H1 (cell line): ENCODE data around the gene XRRA1.

Experiments used
- EZH2 ChIP-seq: fragments of 200-600 bp; sonication (generic); IDR thresholded peaks from 2 replicates; pipeline ENCODE4 v1.7.1; 2012; ENCODE audit warnings: low read depth, mild to moderate bottlenecking, moderate library complexity, low read length, inconsistent platforms; ENCODE audit not compliant: severe bottlenecking
- TF ChIP-seq, protein P1 (sequence below), 3 experiments: IDR thresholded peaks; 1 replicate in 2 of 3; 2 replicates in 1 of 3; pipeline versions ENCODE4 v1.5.1 to v1.6.1; 2011; ENCODE audit warnings: low read length in 3 of 3, mild to moderate bottlenecking in 3 of 3, inconsistent platforms in 2 of 3, low read depth in 1 of 3, moderate library complexity in 1 of 3; ENCODE audit not compliant: insufficient read depth in 1 of 3; ENCODE audit errors: control extremely low read depth in 1 of 3

DNA sequence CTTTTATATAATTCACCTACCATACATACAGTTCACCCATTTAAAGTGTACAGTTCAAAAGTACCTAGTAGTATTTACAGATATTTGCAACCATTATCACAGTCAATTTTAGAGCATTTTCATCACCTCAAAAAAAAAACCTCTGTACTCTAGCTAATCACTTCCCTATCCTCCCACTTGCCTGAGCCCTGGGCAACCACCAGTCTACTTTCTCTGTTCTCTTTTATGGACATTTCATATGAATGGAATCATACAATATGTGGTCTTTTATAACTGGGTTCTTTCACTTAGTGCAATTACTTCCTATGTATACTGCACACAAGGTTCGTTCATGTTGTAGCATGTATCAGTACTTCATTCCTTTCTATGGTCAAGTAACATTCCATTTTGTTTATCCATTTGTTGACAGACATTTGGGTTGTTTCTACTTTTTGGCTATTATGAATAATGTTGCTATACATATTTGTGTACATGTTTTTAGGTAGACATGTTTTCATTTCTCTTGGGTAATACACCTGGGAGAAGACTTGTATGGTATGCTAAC, 22.0 kb upstream of the XRRA1 start:
- TF ChIP-seq EZH2 = no peak
- TF ChIP-seq, protein P1, sequence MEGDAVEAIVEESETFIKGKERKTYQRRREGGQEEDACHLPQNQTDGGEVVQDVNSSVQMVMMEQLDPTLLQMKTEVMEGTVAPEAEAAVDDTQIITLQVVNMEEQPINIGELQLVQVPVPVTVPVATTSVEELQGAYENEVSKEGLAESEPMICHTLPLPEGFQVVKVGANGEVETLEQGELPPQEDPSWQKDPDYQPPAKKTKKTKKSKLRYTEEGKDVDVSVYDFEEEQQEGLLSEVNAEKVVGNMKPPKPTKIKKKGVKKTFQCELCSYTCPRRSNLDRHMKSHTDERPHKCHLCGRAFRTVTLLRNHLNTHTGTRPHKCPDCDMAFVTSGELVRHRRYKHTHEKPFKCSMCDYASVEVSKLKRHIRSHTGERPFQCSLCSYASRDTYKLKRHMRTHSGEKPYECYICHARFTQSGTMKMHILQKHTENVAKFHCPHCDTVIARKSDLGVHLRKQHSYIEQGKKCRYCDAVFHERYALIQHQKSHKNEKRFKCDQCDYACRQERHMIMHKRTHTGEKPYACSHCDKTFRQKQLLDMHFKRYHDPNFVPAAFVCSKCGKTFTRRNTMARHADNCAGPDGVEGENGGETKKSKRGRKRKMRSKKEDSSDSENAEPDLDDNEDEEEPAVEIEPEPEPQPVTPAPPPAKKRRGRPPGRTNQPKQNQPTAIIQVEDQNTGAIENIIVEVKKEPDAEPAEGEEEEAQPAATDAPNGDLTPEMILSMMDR (IDR thresholded peaks at IDR 0.05; ENCODE audit: control extremely low read depth in 1 of 3, insufficient read depth in 1 of 3, low read depth in 1 of 3, low read length in 3 of 3) = no peak
